Measurements from ENCODE around the gene ANXA6. TPM values are rescaled to one million over a fixed set of nuclear protein-coding genes. Genes with fewer than 3 reads are reported as not detected.

ANXA6 gene
- total and polyA plus RNA-seq, 10 of the 15 experiments (the other 5 are each of a cell fraction or from before 2014, with no cell fraction given), result 44.0 to 571 (median 465) TPM

- POLR2A ChIA-PET, result no interaction called here
- Histone ChIP-seq H4K20me1 (ENCODE audit: control insufficient read depth, insufficient read depth) (no peaks in the 10 kb centered on the region), H3K4me1 (ENCODE audit: control insufficient read depth, insufficient read depth, low read length) (no peaks in the 10 kb centered on the region), H2AFZ (ENCODE audit: control insufficient read depth, low read depth, low read length) (no peak overlapping the region), H3K9me3 (replicated peaks; ENCODE audit: control insufficient read depth, insufficient read depth, low read length) (no peaks in the 10 kb centered on the region), H3K4me3 (no peak overlapping the region), H3K36me3 (ENCODE audit: control insufficient read depth in 2 of 2, insufficient read depth in 2 of 2, low read length in 1 of 2) (peaks cover 21 to 25% of the 10 kb centered on the region in 2 experiments), H3K79me2 (ENCODE audit: control insufficient read depth, insufficient read depth, low read length) (no peaks in the 10 kb centered on the region), H3K4me2 (ENCODE audit: control insufficient read depth, insufficient read depth) (no peak overlapping the region), H3K9ac (ENCODE audit: control insufficient read depth, insufficient read depth, low read length) (no peak overlapping the region), H3K27me3 (replicated peaks in 1 of 2; ENCODE audit: control insufficient read depth in 2 of 2, insufficient read depth in 2 of 2, low read length in 1 of 2) (no peaks in the 10 kb centered on the region), H3K27ac (ENCODE audit: control insufficient read depth, insufficient read depth) (no peak overlapping the region)
- in situ Hi-C loops (cut with MboI) (no loop called here), intact Hi-C loops (cut with micrococcal nuclease; ENCODE audit: unreplicated experiment) (no loop called here)
- ATAC-seq (no peak), FAIRE-seq (no peak), DNase-seq (ENCODE audit: low read depth, low spot score) (no peak)
- CTCF ChIA-PET, result no interaction called here
- no peak for TF ChIP-seq ZBED1 (IDR thresholded peaks at IDR 0.05; ENCODE audit: borderline replicate concordance)
- TF ChIP-seq, protein P1, sequence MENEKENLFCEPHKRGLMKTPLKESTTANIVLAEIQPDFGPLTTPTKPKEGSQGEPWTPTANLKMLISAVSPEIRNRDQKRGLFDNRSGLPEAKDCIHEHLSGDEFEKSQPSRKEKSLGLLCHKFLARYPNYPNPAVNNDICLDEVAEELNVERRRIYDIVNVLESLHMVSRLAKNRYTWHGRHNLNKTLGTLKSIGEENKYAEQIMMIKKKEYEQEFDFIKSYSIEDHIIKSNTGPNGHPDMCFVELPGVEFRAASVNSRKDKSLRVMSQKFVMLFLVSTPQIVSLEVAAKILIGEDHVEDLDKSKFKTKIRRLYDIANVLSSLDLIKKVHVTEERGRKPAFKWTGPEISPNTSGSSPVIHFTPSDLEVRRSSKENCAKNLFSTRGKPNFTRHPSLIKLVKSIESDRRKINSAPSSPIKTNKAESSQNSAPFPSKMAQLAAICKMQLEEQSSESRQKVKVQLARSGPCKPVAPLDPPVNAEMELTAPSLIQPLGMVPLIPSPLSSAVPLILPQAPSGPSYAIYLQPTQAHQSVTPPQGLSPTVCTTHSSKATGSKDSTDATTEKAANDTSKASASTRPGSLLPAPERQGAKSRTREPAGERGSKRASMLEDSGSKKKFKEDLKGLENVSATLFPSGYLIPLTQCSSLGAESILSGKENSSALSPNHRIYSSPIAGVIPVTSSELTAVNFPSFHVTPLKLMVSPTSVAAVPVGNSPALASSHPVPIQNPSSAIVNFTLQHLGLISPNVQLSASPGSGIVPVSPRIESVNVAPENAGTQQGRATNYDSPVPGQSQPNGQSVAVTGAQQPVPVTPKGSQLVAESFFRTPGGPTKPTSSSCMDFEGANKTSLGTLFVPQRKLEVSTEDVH (IDR thresholded peaks at IDR 0.05; ENCODE audit: low read depth, partially characterized antibody), result no peak
- no peak for TF ChIP-seq TBL1XR1 (IDR thresholded peaks at IDR 0.05; ENCODE audit: low read depth, low read length)
- TF ChIP-seq KDM1A (IDR thresholded peaks at IDR 0.05; ENCODE audit: borderline replicate concordance), result no peak
- TF ChIP-seq, protein P2, sequence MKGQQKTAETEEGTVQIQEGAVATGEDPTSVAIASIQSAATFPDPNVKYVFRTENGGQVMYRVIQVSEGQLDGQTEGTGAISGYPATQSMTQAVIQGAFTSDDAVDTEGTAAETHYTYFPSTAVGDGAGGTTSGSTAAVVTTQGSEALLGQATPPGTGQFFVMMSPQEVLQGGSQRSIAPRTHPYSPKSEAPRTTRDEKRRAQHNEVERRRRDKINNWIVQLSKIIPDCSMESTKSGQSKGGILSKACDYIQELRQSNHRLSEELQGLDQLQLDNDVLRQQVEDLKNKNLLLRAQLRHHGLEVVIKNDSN (IDR thresholded peaks at IDR 0.05; ENCODE audit: borderline replicate concordance, extremely low read length, insufficient read depth, low read depth, low read length), result no peak
- no peak for TF ChIP-seq JUNB (IDR thresholded peaks at IDR 0.05)
- TF ChIP-seq SMARCA5 (IDR thresholded peaks at IDR 0.05), result no peak
- no peak for TF ChIP-seq NBN (IDR thresholded peaks at IDR 0.05)
- no peak for TF ChIP-seq KLF5 (IDR thresholded peaks at IDR 0.05; ENCODE audit: partially characterized antibody)
- TF ChIP-seq NR2C1 (IDR thresholded peaks at IDR 0.05), result no peak
- no peak for TF ChIP-seq RAD21 (IDR thresholded peaks at IDR 0.05; ENCODE audit: insufficient read depth, low read depth, low read length)
- TF ChIP-seq EP300 (IDR thresholded peaks at IDR 0.05; ENCODE audit: borderline replicate concordance in 1 of 2, control insufficient read depth in 1 of 2, low read depth in 2 of 2, low read length in 2 of 2), result no peak
- TF ChIP-seq ZNF207 (IDR thresholded peaks at IDR 0.05; ENCODE audit: borderline replicate concordance), result no peak
- SMC1A ChIA-PET (ENCODE audit: uncharacterized antibody, unreplicated experiment), result interaction anchor here (1.1 to 2.2 kb wide), 3 partner anchors 9 to 67 kb away, joined by 4 to 9 read pairs (median 4); no protein-coding TSS in a partner anchor
- WGBS (ENCODE audit: insufficient coverage, insufficient replicate concordance, low lambda C conversion rate, missing lambda C conversion rate), result 90% methylated on average over 4 of the region's 4 CpGs
- RAD21 ChIA-PET (ENCODE audit: unreplicated experiment), result interaction anchor here (0.6 kb wide), 1 partner anchor 39 kb away, joined by 3 read pairs; no protein-coding TSS in a partner anchor
- no TSS peak for BruUV-seq (replicated peaks)
Measured at GRCh38 chr5:151182524-151182900, 24.9 kb upstream of the ANXA6 start.
